ENCODE results near the gene APOL3.
"Not testable (repeated sequence)": the region's sequence is repeated elsewhere in the genome, so short reads cannot be mapped to it uniquely, and the experiment has no call there.

The APOL3 gene

DNA sequence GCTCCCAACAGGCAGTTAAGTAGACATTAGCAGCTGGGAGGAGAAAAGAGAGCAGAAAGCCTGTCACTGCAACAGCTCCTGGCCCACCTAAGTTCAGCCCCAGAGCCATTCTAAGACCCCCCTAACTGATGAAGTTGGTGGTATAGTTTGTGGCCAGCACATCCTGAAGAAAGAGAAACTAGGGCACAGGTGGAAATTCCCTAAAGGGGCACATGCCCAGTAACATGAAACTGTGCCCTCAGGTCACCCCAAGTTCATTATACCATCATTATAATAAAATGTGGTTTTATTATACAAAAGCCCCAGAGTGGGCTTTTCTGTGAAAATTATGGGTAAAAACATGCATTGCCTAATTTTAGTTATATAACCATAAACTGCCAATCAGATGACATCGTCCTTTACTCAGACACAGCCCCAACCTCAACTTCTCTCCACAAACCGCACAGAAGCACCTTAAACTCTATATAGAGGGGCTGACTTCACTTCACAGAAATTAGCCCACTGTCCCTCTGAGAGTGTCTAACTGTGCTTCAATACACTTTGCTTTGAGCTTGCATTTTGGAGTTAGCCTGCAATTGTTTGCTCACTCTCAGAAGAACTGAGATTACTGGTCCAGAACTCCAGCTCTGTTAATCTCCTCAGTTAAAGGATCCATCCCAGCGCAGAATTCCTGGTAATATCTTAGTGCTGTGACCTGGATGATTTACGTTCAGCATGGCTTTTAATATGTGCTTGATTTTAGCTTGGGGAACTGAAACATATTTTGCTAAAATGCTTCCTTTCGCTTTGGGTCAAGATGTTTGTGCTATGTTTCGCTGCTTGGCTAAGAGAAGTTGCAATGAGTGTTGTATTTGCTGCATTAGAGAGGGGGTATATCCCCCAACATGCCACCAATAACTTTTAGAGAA lies 1.8 kb upstream of the APOL3 start:
- TF ChIP-seq, protein P1, sequence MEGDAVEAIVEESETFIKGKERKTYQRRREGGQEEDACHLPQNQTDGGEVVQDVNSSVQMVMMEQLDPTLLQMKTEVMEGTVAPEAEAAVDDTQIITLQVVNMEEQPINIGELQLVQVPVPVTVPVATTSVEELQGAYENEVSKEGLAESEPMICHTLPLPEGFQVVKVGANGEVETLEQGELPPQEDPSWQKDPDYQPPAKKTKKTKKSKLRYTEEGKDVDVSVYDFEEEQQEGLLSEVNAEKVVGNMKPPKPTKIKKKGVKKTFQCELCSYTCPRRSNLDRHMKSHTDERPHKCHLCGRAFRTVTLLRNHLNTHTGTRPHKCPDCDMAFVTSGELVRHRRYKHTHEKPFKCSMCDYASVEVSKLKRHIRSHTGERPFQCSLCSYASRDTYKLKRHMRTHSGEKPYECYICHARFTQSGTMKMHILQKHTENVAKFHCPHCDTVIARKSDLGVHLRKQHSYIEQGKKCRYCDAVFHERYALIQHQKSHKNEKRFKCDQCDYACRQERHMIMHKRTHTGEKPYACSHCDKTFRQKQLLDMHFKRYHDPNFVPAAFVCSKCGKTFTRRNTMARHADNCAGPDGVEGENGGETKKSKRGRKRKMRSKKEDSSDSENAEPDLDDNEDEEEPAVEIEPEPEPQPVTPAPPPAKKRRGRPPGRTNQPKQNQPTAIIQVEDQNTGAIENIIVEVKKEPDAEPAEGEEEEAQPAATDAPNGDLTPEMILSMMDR (IDR thresholded peaks at IDR 0.05) = no peak
- H3K36me3 ChIP-seq = no peaks in the 10 kb centered on the region
- H3K27me3 ChIP-seq = no peaks in the 10 kb centered on the region
- no peaks in the 10 kb centered on the region for H3K9me3 ChIP-seq
- peaks cover 0 to 27% (median 21%) of the 10 kb centered on the region in 4 donors for H3K4me1 ChIP-seq
- H3K27ac ChIP-seq = no peak overlapping the region
- no peak for DNase-seq
- H3K4me3 ChIP-seq = no peak overlapping the region
- intact Hi-C loops (cut with DNase I; ENCODE audit: low total_unique reads) = no loop called here

GRCh38 chr22:36161793-36162126 lies 1.2 kb upstream of the APOL3 start:
- peaks cover 0 to 30% (median 21%) of the 10 kb centered on the region in 4 donors for H3K4me1 ChIP-seq
- H3K36me3 ChIP-seq; H3K4me3 ChIP-seq; H3K27me3 ChIP-seq; intact Hi-C loops (cut with DNase I; ENCODE audit: low total_unique reads); H3K9me3 ChIP-seq; H3K27ac ChIP-seq: not testable (repeated sequence)
- peak in 1 of 2 donors; percentile 12 for DNase-seq

DNA sequence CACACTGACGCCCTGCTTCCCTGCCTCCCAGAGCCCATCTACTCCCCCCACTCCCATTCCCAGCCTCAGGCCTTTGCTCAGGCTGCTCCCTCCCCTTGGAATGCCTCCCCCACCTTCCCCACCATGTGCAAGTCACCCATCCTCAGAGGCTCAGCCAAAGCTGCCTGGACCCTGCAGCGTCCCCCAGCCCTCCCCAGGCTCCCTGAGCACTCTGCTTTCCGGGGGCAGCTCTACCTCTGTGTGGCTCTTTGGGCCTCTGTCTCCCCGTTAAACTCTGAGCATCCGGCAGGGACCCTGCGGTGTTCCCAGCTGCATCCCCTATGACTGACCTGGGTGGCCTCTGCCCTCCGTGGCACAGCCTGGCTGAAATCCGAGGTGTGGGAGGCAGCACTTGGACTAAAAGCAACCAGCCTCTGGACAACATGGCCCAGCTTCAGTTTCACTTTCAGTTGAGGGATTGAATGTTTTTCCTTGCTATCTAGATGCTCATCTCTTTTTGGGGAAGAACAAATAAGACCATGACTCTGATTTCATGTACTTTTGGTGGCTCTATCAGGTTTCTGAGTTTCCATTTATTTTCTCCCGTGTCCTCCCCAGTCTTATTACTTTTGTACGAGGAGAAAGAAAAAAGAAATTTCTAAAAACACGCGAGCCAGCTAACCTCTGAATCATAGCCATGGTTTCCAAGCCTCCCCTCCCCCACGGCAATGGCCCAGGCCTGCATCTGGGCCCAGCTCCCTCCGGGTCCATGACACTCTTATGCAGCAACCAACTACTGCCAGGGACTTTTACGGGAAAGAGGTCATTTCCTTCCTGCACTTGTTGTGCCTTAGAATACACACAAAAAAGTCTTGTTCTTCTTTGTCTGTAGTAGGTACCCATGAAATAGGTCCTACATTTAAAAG lies 3.8 kb downstream of the APOL3 start:
- TF ChIP-seq, protein P1 (IDR thresholded peaks at IDR 0.05) = peak in 1 of 2 experiments; percentile 9
- Histone ChIP-seq H3K4me1 (peaks cover 0 to 55% (median 43%) of the 10 kb centered on the region in 4 donors), H3K27ac (peak overlapping the region; percentile 84 to 85), H3K9me3 (no peaks in the 10 kb centered on the region), H3K36me3 (no peaks in the 10 kb centered on the region), H3K4me3 (peak overlapping the region; percentile 39 to 53), H3K27me3 (no peaks in the 10 kb centered on the region)
- peak; percentile 94 to 95 for DNase-seq
- intact Hi-C loops (cut with DNase I; ENCODE audit: low total_unique reads) = no loop called here

GRCh38 chr22:36156119-36156514 lies 4.4 kb downstream of the APOL3 start:
- H3K27ac ChIP-seq = peak overlapping the region; percentile 84 to 85
- TF ChIP-seq, protein P1 (IDR thresholded peaks at IDR 0.05) = no peak
- no peaks in the 10 kb centered on the region for H3K36me3 ChIP-seq
- H3K27me3 ChIP-seq = no peaks in the 10 kb centered on the region
- peak overlapping the region; percentile 39 to 53 for H3K4me3 ChIP-seq
- intact Hi-C loops (cut with DNase I; ENCODE audit: low total_unique reads) = no loop called here
- H3K4me1 ChIP-seq = peaks cover 0 to 51% (median 40%) of the 10 kb centered on the region in 4 donors
- no peaks in the 10 kb centered on the region for H3K9me3 ChIP-seq
- DNase-seq = peak in 1 of 2 donors; percentile 14

DNA sequence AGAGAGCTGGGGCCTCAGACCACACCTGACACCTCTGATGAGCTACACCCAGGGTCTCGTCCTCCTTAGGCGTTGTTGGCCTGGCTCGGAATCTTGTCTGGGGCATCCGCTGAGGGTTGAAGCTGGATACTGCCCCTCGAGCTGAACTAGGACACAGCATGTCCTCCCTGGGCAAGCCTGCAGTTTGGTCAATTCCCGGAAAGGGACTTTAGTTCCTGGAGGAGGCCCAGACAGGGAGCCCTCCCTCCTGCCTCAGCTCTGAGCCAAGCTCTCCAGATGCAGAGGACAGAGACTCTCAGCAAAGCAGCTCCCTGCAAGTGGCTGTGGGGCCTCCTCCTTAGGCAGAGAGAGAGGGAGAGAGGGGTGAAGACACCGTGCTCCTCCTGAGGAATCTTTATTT lies 4.9 kb downstream of the APOL3 start:
- peak; percentile 79 to 85 for DNase-seq

More for the DNA sequence above, 4.9 kb downstream of the APOL3 start:
- Histone ChIP-seq H3K27ac (peak overlapping the region; percentile 84 to 85), H3K4me1 (peaks cover 0 to 51% (median 39%) of the 10 kb centered on the region in 4 donors), H3K4me3 (peak overlapping the region; percentile 39 to 53), H3K36me3 (no peaks in the 10 kb centered on the region), H3K9me3 (no peaks in the 10 kb centered on the region), H3K27me3 (no peaks in the 10 kb centered on the region)
- intact Hi-C loops (cut with DNase I; ENCODE audit: low total_unique reads) = no loop called here
- TF ChIP-seq, protein P1 (IDR thresholded peaks at IDR 0.05) = no peak

Measured in tibial artery (tissue), 4 donors.